ENCODE measurements around the gene HOXD8.
A peak's percentile ranks its signal among the peaks of the same experiment; 100 is the strongest.

The HOXD8 gene

DNA sequence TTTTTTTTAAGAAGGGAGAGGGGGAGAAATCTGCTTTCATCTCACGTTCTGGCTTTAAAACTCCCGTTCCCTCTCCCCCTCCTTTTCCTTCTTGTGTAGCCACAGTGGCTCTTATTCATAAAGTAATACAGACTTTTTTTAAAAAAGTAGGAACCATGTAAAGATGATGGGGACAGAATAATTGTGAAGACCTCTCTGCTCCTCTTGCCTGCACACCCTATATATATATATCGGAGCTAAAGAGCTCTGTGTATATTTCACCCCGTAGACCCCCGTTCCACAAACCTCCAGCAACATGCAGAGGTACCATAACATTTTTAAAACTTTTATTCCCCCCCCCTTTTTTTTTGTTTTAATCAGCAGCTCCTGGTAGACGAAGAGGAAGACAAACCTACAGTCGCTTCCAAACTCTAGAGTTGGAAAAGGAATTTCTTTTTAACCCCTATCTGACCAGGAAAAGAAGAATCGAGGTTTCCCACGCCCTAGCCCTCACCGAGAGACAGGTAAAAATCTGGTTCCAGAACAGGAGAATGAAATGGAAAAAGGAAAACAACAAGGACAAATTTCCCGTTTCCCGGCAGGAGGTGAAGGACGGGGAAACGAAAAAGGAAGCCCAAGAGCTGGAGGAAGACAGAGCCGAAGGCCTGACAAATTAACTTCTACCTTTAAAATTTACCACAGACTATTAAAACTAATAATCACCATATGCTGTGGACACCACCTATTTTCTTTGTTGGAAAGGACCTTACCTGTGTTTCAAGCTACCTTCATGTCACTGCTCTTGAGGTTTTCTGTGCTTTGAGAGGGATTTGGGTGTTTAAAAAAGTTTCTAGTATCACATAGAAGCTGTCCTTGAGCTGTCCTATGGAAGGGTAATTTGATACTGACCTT is 1.7 kb downstream of the HOXD8 start:
- DNase-seq = no peak

DNA sequence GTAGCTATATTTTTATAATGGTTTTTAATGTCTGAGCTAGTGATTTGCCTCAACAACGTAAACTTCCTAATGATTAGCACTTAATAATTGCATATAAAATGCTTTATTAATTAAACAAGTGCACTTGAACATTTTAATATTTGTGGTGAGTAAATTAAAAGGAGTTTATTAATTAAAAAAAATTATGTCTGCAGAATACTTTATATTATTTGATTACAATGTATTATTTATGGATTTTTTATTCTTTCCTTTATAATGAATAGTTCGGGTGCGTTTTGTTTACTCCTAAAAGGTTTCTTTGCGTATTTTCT is 2.3 kb downstream of the HOXD8 start:
- DNase-seq = no peak

GRCh38 chr2:176132205-176133171 is 3.0 kb downstream of the HOXD8 start:
- DNase-seq = no peak

- no peak for DNase-seq
Measured at GRCh38 chr2:176133389-176133788, 3.9 kb downstream of the HOXD8 start.

GRCh38 chr2:176134035-176134434 is 4.5 kb downstream of the HOXD8 start:
- DNase-seq = no peak

DNA sequence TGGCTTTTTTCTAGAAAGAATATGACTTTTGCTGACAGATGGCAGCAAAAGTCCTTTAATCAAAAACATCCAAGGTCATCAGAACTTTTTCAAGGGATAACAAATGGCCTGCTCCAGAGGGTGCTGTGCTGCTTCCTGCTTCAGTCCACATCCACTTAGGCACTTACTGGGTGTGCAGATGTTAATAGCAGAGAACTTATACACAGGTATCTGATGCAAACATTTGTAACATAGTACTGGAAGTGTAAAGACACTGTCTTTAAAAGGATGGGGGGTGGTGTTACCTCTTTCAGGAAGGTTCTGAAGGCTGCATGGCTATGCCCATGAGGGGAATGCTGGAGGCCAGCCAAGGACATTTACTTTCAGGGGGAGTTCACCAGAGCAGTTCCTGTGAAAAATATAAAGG is 5.5 kb downstream of the HOXD8 start:
- no peak for DNase-seq

DNA sequence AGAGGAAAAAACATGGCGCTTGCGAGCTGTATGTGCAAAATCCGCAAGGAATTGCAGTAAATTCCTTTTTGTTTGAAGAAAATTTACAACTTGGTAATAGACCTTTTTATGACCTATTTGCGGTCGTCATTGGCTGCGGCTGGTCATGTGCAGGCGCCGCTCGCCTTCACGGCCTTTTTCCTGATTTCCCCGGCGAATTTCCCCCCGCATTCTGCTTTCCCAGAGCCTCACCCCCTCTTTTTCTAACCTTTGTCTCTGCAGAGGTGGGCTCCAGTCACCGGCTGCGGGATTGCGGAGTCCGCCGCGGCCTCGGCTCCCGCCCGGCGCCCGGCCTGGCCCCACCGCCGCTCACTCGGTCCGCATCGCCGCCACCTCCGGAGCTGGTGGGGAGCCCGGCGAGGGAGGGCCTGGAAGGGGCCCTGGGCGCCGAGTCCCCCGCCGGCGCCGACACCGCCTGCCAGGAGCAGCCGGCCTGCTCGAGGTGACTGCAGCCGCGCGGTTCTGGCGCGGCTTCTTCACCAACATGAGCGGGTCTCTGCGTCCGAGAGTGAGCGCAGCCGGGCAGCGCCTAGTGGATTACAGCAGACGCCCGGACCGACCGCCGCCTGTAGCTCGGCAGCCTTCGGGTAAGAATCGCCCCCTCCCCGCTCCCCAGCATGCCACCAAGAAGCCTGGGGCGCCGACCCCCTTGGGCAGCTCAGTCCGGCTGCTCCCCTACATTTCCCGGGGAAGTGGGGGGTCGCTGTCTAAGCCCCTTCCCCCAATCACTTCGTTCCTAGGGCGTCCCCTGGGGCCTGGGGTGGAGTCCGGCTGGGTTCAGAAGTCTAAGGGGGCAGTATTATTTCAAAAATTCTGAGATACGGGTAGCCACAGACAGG is 7.1 kb downstream of the HOXD8 start:
- DNase-seq = no peak

GRCh38 chr2:176137252-176137580 is 7.7 kb downstream of the HOXD8 start:
- DNase-seq = no peak

GRCh38 chr2:176137906-176138305 is 8.4 kb downstream of the HOXD8 start:
- DNase-seq = no peak

DNA sequence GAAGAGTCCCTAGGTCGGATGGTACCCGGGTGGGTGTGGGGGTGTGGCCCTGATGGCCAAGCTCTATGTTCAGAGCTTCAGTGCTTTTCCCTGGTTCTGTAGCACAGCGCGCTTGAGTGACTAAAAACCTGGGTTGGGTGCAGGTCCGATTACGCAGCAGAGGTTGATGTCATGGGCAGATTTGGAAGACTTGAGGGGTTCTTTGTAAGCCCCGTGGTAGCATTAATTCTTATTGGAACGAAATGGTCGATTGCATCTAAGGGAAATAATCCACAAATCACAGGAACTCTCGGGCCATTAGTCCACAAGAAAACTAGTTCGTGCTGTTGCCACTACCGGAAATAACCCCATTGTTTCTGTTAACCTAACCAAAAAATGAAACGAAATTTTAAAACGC is 9.0 kb downstream of the HOXD8 start:
- DNase-seq = no peak

GRCh38 chr2:176138923-176139660 is 9.6 kb downstream of the HOXD8 start:
- DNase-seq = no peak

DNA sequence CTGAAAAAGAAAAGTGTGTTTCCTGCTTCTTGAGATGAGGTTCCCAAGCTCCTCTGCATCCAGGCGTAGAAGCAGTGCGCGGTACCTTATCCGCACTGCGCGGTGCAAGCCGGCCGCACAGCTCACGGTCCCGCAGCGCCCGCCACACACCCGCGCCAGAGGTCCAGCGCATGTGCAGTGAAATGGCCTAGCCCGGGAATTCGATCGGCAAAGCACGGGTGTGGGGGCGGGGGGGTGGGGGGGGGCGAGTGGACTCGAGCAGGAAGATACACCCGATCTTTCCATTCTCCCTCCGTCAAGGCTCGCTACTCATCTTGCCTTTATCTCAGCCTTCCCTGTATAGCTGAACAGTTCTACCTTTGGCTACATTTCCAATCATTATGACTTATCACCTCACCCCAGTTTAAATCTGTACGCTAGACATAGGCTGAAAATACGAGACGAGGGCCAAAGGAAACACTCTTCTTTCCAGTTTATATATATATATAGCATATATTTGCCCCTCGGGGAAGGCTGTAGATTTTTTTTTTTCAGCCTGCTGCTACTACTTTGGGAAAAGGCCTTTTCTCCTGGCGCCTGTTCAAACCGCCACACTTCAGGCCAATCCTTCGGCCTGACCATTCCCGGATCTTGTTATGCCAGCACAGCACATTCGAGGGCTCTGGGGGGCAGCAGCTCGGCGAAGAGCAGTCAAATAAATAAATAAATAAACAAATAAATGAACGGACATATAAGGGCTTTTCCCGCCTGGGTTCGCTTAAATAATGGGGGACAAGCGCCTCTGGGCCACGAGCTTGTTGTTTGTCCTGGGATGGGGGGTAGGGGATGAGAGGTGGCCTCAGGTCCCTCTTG is 10.4 kb downstream of the HOXD8 start:
- no peak for DNase-seq

GRCh38 chr2:176140513-176141317 is 11.2 kb downstream of the HOXD8 start:
- DNase-seq = peak in 2 of 4 experiments; percentile 22 to 53

GRCh38 chr2:176142281-176142680 is 12.8 kb downstream of the HOXD8 start:
- DNase-seq = no peak

GRCh38 chr2:176145085-176145969 is 15.8 kb downstream of the HOXD8 start:
- no peak for DNase-seq

DNA sequence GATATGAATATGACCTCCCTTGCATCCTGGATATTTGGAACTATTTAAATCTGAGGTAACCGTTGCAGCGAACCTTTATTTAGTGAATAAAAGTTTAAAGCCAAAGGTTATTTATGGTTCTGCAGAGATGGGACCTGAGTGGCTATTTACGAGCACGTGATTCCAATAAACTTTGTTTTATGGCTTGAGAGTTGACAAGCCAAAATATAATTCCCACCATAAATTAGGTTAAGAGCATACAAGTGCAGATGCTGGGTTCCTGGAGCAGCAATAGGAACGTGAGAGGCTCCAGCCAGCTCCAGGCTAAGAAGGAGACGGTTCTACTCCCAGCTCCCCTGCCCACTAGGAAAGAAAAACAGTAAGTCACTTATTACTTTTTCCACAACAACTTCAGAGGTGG is 16.6 kb downstream of the HOXD8 start:
- no peak for DNase-seq

- DNase-seq = no peak
Measured at GRCh38 chr2:176146645-176147044, 17.1 kb downstream of the HOXD8 start.

DNA sequence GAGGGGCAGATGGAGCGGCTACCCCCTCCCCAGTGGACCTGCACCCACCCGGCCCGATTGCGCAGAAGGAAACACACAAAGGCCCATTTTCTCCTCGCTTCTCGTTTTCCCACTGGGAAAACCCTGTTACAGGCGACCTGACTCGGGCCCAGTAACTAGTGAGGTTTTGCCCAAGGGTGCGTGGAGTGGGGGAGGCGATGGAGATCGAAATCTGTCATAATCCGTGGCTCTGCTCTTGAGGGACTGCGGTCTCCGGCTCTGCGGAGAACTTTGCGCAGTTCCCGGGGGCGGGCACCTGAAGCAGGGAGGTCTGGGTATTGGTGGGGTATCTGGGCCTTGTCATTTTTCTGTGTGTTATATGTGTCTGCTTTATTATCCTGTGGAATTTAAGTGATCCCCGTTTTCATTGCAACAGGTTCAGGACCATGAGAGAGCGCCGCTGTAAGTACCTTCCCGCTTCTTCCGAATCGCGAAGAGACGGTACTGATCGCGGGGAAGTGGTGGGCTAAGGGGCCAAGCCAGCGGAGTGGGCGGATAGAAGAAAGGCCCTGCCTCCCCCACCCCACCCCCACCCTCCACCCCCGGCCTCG is 17.8 kb downstream of the HOXD8 start:
- no peak for DNase-seq

All from activated naive CD4-positive, alpha-beta T cell (primary cell).